WTC11 (cell line): Measurements from ENCODE around the gene POLR1G.

ENCODE experiments used
- ATF3 ChIP-seq: sonication (generic); formaldehyde crosslinking; conservative IDR thresholded peaks from 2 replicates; pipeline ENCODE4 v1.8.1; 2022; ENCODE audit warnings: mild to moderate bottlenecking, missing genetic modification reagents
- CTCF ChIP-seq: fragments of 200-600 bp; IDR thresholded peaks from 2 replicates; pipeline ENCODE4 v1.8.0; 2022; ENCODE audit warnings: antibody characterized with exemption
- E2F4 ChIP-seq: sonication (generic); formaldehyde crosslinking; IDR thresholded peaks from 2 replicates; pipeline ENCODE4 v1.8.1; 2022; ENCODE audit warnings: low read depth, mild to moderate bottlenecking, moderate library complexity, missing genetic modification reagents, borderline replicate concordance
- ELF4 ChIP-seq: sonication (generic); formaldehyde crosslinking; IDR thresholded peaks from 2 replicates; pipeline ENCODE4 v1.8.1; 2022; ENCODE audit warnings: low read depth, mild to moderate bottlenecking, moderate library complexity, missing genetic modification reagents
- HMGA2 ChIP-seq: fragments of 250-450 bp; sonication (Bioruptor Pico); IDR thresholded peaks from 2 replicates; pipeline ENCODE4 v1.4.0; 2021; ENCODE audit warnings: mild to moderate bottlenecking, moderate library complexity
- HMGXB4 ChIP-seq: sonication (generic); formaldehyde crosslinking; IDR thresholded peaks from 2 replicates; pipeline ENCODE4 v1.8.1; 2023; ENCODE audit warnings: mild to moderate bottlenecking, moderate library complexity, missing genetic modification reagents
- IRF1 ChIP-seq: sonication (generic); formaldehyde crosslinking; IDR thresholded peaks from 2 replicates; pipeline ENCODE4 v1.8.0; 2023; ENCODE audit warnings: missing genetic modification reagents
- MAX ChIP-seq: sonication (generic); formaldehyde crosslinking; IDR thresholded peaks from 2 replicates; pipeline ENCODE4 v1.8.0; 2022; ENCODE audit warnings: mild to moderate bottlenecking, missing genetic modification reagents
- NR3C1 ChIP-seq: sonication (generic); formaldehyde crosslinking; conservative IDR thresholded peaks from 2 replicates; pipeline ENCODE4 v1.8.1; 2023; ENCODE audit warnings: low read depth, mild to moderate bottlenecking, missing genetic modification reagents
- USF1 ChIP-seq: sonication (generic); formaldehyde crosslinking; IDR thresholded peaks from 2 replicates; pipeline ENCODE4 v1.8.0; 2022; ENCODE audit warnings: mild to moderate bottlenecking, missing genetic modification reagents

GRCh38 chr19:45417151-45417550 is 10.7 kb downstream of the POLR1G start:
- TF ChIP-seq CTCF (no peak), ATF3 (CRISPR knock-in tag) (no peak), IRF1 (CRISPR knock-in tag) (no peak), MAX (CRISPR knock-in tag) (no peak), HMGXB4 (CRISPR knock-in tag) (no peak), NR3C1 (CRISPR knock-in tag) (no peak), ELF4 (CRISPR knock-in tag) (no peak), HMGA2 (CRISPR knock-in tag) (no peak), USF1 (CRISPR knock-in tag) (no peak), E2F4 (CRISPR knock-in tag) (no peak)
